Neutrophil (primary cell): ENCODE data around the gene ZNF316.

Experiments used
- H3K27ac ChIP-seq: fragments of 200-600 bp; sonication (generic); 2 replicates; pipeline ENCODE4 v1.5.1; 2016; ENCODE audit warnings: mild to moderate bottlenecking, moderate library complexity
- H3K27me3 ChIP-seq: fragments of 200-600 bp; sonication (generic); 2 replicates; pipeline ENCODE4 v1.6.0; 2016; ENCODE audit warnings: mild to moderate bottlenecking
- H3K36me3 ChIP-seq: fragments of 200-600 bp; sonication (generic); 2 replicates; pipeline ENCODE4 v1.5.1; 2017
- H3K4me1 ChIP-seq, 2 experiments: fragments of 200-600 bp in 1 of 2; sonication (generic) in 1 of 2; 1 replicate in 1 of 2; 2 replicates in 1 of 2; pipeline versions ENCODE4 v1.5.1 to v1.6.1; 2013 to 2016; ENCODE audit warnings: low read depth in 1 of 2, low read length in 1 of 2, mild to moderate bottlenecking in 1 of 2, moderate library complexity in 1 of 2; ENCODE audit not compliant: control insufficient read depth in 1 of 2, insufficient read depth in 1 of 2
- H3K4me3 ChIP-seq, 2 experiments: fragments of 200-600 bp in 1 of 2; sonication (generic) in 1 of 2; 1 replicate in 1 of 2; 2 replicates in 1 of 2; pipeline ENCODE4 v1.5.1; 2013 to 2016; ENCODE audit warnings: low read depth in 1 of 2, low read length in 1 of 2, mild to moderate bottlenecking in 1 of 2, moderate library complexity in 1 of 2
- H3K9me3 ChIP-seq: fragments of 200-600 bp; sonication (generic); 2 replicates; pipeline ENCODE4 v1.5.1; 2016
- TF ChIP-seq, protein P1 (sequence below): fragments of 200-600 bp; sonication (generic); IDR thresholded peaks from 2 replicates; pipeline ENCODE4 v1.5.1; 2016; ENCODE audit warnings: antibody characterized with exemption

The ZNF316 gene

GRCh38 chr7:6623589-6624245 is 13.4 kb upstream of the ZNF316 start:
- Histone ChIP-seq H3K36me3 (no peaks in the 10 kb centered on the region), H3K27ac (no peak overlapping the region), H3K4me3 (no peak overlapping the region), H3K9me3 (no peaks in the 10 kb centered on the region), H3K4me1 (peaks cover 13 to 16% of the 10 kb centered on the region in 2 experiments), H3K27me3 (peaks cover under 1% of the 10 kb centered on the region)
- TF ChIP-seq, protein P1, sequence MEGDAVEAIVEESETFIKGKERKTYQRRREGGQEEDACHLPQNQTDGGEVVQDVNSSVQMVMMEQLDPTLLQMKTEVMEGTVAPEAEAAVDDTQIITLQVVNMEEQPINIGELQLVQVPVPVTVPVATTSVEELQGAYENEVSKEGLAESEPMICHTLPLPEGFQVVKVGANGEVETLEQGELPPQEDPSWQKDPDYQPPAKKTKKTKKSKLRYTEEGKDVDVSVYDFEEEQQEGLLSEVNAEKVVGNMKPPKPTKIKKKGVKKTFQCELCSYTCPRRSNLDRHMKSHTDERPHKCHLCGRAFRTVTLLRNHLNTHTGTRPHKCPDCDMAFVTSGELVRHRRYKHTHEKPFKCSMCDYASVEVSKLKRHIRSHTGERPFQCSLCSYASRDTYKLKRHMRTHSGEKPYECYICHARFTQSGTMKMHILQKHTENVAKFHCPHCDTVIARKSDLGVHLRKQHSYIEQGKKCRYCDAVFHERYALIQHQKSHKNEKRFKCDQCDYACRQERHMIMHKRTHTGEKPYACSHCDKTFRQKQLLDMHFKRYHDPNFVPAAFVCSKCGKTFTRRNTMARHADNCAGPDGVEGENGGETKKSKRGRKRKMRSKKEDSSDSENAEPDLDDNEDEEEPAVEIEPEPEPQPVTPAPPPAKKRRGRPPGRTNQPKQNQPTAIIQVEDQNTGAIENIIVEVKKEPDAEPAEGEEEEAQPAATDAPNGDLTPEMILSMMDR, result no peak

- Histone ChIP-seq H3K4me1 (peaks cover 13 to 16% of the 10 kb centered on the region in 2 experiments), H3K27ac (no peak overlapping the region), H3K36me3 (no peaks in the 10 kb centered on the region), H3K9me3 (no peaks in the 10 kb centered on the region), H3K4me3 (no peak overlapping the region), H3K27me3 (no peaks in the 10 kb centered on the region)
- TF ChIP-seq, protein P1, result no peak
Measured at GRCh38 chr7:6624246-6624611, 12.9 kb upstream of the ZNF316 start.

- no peak overlapping the region for H3K27ac ChIP-seq
- H3K4me1 ChIP-seq, result peaks cover 6 to 7% of the 10 kb centered on the region in 2 experiments
- TF ChIP-seq, protein P1, result no peak
- no peaks in the 10 kb centered on the region for H3K36me3 ChIP-seq
- H3K9me3 ChIP-seq, result no peaks in the 10 kb centered on the region
- no peaks in the 10 kb centered on the region for H3K27me3 ChIP-seq
- H3K4me3 ChIP-seq, result no peak overlapping the region
Measured at GRCh38 chr7:6628045-6628444, 9.1 kb upstream of the ZNF316 start.

DNA sequence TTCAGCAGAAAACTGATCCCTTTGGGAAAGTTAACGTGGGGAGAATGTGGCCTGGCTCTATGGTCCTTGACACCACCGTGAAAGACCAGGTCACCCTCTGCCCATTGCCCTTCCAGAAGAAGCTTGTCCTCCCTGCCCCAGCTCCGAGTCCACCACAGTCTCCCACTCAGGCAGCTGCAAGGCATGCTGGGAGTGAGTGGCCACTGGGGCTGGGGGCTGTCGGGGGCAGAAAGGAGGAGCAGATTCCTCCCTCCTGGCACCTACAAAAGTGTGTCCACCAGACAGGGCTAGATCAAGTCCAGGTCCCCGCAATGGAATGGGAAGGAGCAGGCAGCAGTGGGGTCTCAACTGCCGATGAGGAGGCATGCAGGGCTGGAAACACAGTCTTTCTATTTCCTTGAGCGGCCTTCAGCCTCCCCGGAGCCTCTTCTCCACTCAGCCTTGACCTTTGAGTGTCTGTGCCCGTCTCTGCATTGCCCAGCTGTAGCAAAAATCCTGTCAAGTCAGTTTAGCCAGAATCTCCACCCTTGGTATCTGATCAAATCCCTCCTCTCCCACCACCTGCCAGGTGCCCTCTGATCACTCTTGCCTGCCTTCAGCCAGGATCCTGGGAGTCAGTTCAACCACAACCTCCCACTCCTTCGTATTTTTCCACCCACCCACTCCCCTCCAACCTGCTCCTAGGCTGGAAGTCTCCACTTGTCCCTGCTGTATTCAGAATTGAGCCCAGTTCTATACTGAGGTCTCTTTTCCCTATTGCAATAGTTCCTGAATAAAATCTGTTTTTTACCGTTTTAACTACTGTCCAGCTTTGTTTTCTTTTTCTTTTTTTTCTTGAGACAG is 6.9 kb upstream of the ZNF316 start:
- H3K4me3 ChIP-seq, result no peak overlapping the region
- no peaks in the 10 kb centered on the region for H3K27me3 ChIP-seq
- no peaks in the 10 kb centered on the region for H3K36me3 ChIP-seq
- no peaks in the 10 kb centered on the region for H3K9me3 ChIP-seq
- H3K27ac ChIP-seq, result no peak overlapping the region
- TF ChIP-seq, protein P1, result no peak
- peaks cover 13 to 20% of the 10 kb centered on the region in 2 experiments for H3K4me1 ChIP-seq

- TF ChIP-seq, protein P1, result no peak
- H3K36me3 ChIP-seq, result no peaks in the 10 kb centered on the region
Measured at GRCh38 chr7:6631605-6632004, 5.5 kb upstream of the ZNF316 start.

More at GRCh38 chr7:6631605-6632004, 5.5 kb upstream of the ZNF316 start:
- no peak overlapping the region for H3K27ac ChIP-seq
- no peak overlapping the region for H3K4me3 ChIP-seq
- no peaks in the 10 kb centered on the region for H3K27me3 ChIP-seq
- H3K4me1 ChIP-seq, result peaks cover 26 to 33% of the 10 kb centered on the region in 2 experiments
- no peaks in the 10 kb centered on the region for H3K9me3 ChIP-seq
